Smooth muscle cell (in vitro differentiated cells): ENCODE measurements around the gene STK33. TPM values are rescaled to one million over a fixed set of nuclear protein-coding genes. Genes with fewer than 3 reads are reported as not detected.

ENCODE experiments used
- DNase-seq: peaks from one replicate; lab custom pipeline; 2025; ENCODE audit not compliant: unreplicated experiment; lab: John Stamatoyannopoulos, UW
- H2AFZ ChIP-seq: fragments of 200-600 bp; sonication (generic); 2 replicates; pipeline ENCODE4 v1.6.0; 2016; ENCODE audit warnings: antibody characterized with exemption, low read depth, mild to moderate bottlenecking
- H3F3A ChIP-seq: fragments of 200-600 bp; sonication (generic); 2 replicates; pipeline ENCODE4 v1.6.0; 2017; ENCODE audit warnings: antibody characterized with exemption, low read depth
- H3K27ac ChIP-seq: fragments of 200-600 bp; sonication (generic); 2 replicates; pipeline ENCODE4 v1.5.1; 2016; ENCODE audit warnings: low read depth, mild to moderate bottlenecking
- H3K27me3 ChIP-seq: fragments of 200-600 bp; sonication (generic); 2 replicates; pipeline ENCODE4 v1.6.1; 2016; ENCODE audit warnings: low read depth, mild to moderate bottlenecking
- H3K36me3 ChIP-seq: fragments of 200-600 bp; sonication (generic); 2 replicates; pipeline ENCODE4 v1.5.1; 2016; ENCODE audit warnings: low read depth
- H3K4me1 ChIP-seq: fragments of 200-600 bp; sonication (generic); 2 replicates; pipeline ENCODE4 v1.5.1; 2016; ENCODE audit warnings: low read depth
- H3K4me2 ChIP-seq: fragments of 200-600 bp; sonication (generic); 2 replicates; pipeline ENCODE4 v1.6.0; 2016; ENCODE audit warnings: mild to moderate bottlenecking
- H3K4me3 ChIP-seq: fragments of 200-600 bp; sonication (generic); 2 replicates; pipeline ENCODE4 v1.5.1; 2016; ENCODE audit warnings: mild to moderate bottlenecking
- H3K79me2 ChIP-seq: fragments of 200-600 bp; sonication (generic); 2 replicates; pipeline ENCODE4 v1.6.0; 2016; ENCODE audit warnings: low read depth, mild to moderate bottlenecking
- H3K9ac ChIP-seq: fragments of 200-600 bp; sonication (generic); 2 replicates; pipeline ENCODE4 v1.6.0; 2016; ENCODE audit warnings: low read depth
- H3K9me3 ChIP-seq: fragments of 200-600 bp; sonication (generic); replicated peaks from 2 replicates; pipeline ENCODE4 v1.5.1; 2016; ENCODE audit warnings: low read depth
- H4K20me1 ChIP-seq: fragments of 200-600 bp; sonication (generic); 2 replicates; pipeline ENCODE4 v1.6.0; 2016; ENCODE audit warnings: low read depth
- WGBS: methylation state at CpG from one replicate; pipeline ENCODE4 v1.1.7; 2016; ENCODE audit warnings: low lambda C conversion rate; 5-methylcytosine and 5-hydroxymethylcytosine counted together
- polyA plus RNA-seq: library from polyadenylated mRNA; unstranded; fragments of >200 nt; fragmentation: Nextera tagmentation; extraction: Ambion mirVana; gene quantifications from 2 replicates; pipeline ENCODE4 v1.2.1, GENCODE V29; 2016
- total RNA-seq: library from RNA; depleted of rRNA; stranded (reverse); fragments of >200 nt; gene quantifications from 2 replicates; pipeline ENCODE4 v1.2.3, GENCODE V29; 2014
- TF ChIP-seq, protein P1 (sequence below): fragments of 200-600 bp; sonication (generic); IDR thresholded peaks from 2 replicates; pipeline ENCODE4 v1.5.1; 2017; ENCODE audit warnings: borderline replicate concordance, mild to moderate bottlenecking, antibody characterized with exemption; ENCODE audit not compliant: insufficient read depth, poor library complexity, severe bottlenecking

STK33 gene
- total and polyA plus RNA-seq, 2 experiments from 2014 or later = 1.2 to 2.9 TPM

DNA sequence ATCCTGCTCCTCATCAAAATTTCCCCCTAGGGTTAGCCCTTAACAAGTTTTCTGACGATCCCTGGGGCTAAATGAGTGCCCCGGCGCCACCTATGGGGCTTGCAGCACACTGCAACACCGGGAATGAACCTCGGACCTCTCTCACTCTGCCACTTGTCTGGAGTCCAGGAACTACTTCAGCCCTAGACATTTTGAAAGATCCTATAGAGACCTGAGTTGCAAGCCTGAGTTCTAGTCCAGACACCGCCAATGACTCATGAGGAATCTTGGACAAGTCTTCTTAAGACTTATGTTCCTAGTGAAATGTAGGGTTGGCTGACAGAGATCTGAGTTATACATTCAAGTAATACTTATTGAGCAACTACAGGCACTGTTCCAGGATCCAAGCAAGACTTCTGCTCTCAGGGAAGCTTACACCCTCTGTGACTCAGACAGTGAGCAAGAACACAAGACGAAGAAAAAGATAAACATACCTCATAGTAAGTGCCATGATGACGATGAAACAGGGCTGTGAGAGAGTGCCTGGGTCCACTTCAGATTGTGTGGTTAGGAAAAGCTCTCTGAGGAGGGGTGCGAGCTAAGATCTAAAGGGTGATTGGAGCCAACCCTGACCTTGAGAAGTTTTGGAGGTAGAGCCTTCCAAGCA lies 10.2 kb upstream of the STK33 start:
- DNase-seq = no peak
- Histone ChIP-seq H3K9me3 (no peaks in the 10 kb centered on the region), H3K4me2 (no peak overlapping the region), H3F3A (no peaks in the 10 kb centered on the region), H3K27ac (peak overlapping the region; percentile 80), H3K36me3 (no peaks in the 10 kb centered on the region), H3K4me1 (no peaks in the 10 kb centered on the region), H4K20me1 (no peaks in the 10 kb centered on the region), H3K4me3 (no peak overlapping the region), H3K79me2 (no peaks in the 10 kb centered on the region), H3K9ac (peak overlapping the region; percentile 7), H3K27me3 (no peaks in the 10 kb centered on the region), H2AFZ (no peak overlapping the region)
- WGBS = 10% methylated on average over 9 of the region's 9 CpGs
- TF ChIP-seq, protein P1, sequence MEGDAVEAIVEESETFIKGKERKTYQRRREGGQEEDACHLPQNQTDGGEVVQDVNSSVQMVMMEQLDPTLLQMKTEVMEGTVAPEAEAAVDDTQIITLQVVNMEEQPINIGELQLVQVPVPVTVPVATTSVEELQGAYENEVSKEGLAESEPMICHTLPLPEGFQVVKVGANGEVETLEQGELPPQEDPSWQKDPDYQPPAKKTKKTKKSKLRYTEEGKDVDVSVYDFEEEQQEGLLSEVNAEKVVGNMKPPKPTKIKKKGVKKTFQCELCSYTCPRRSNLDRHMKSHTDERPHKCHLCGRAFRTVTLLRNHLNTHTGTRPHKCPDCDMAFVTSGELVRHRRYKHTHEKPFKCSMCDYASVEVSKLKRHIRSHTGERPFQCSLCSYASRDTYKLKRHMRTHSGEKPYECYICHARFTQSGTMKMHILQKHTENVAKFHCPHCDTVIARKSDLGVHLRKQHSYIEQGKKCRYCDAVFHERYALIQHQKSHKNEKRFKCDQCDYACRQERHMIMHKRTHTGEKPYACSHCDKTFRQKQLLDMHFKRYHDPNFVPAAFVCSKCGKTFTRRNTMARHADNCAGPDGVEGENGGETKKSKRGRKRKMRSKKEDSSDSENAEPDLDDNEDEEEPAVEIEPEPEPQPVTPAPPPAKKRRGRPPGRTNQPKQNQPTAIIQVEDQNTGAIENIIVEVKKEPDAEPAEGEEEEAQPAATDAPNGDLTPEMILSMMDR = peak; percentile 56

GRCh38 chr11:8603696-8604077 lies 9.7 kb upstream of the STK33 start:
- 88% methylated on average over 2 of the region's 2 CpGs for WGBS
- H3K27ac ChIP-seq = peak overlapping the region; percentile 80

GRCh38 chr11:8601376-8602133 lies 7.5 kb upstream of the STK33 start:
- Histone ChIP-seq H3K27ac (no peak overlapping the region), H3K36me3 (no peaks in the 10 kb centered on the region), H3K4me3 (no peak overlapping the region), H3F3A (no peaks in the 10 kb centered on the region), H2AFZ (no peak overlapping the region), H3K27me3 (no peaks in the 10 kb centered on the region), H3K4me2 (no peak overlapping the region), H3K4me1 (no peaks in the 10 kb centered on the region), H4K20me1 (no peaks in the 10 kb centered on the region), H3K9me3 (no peaks in the 10 kb centered on the region), H3K79me2 (no peaks in the 10 kb centered on the region), H3K9ac (no peak overlapping the region)
- TF ChIP-seq, protein P1 = no peak
- 90% methylated on average over 9 of the region's 9 CpGs for WGBS
- no peak for DNase-seq

More at GRCh38 chr11:8603696-8604077, 9.7 kb upstream of the STK33 start:
- no peak overlapping the region for H3K4me2 ChIP-seq
- no peaks in the 10 kb centered on the region for H3K27me3 ChIP-seq
- no peaks in the 10 kb centered on the region for H3K4me1 ChIP-seq
- no peak overlapping the region for H2AFZ ChIP-seq
- H3K79me2 ChIP-seq = no peaks in the 10 kb centered on the region
- no peaks in the 10 kb centered on the region for H3F3A ChIP-seq
- no peaks in the 10 kb centered on the region for H3K36me3 ChIP-seq
- no peak overlapping the region for H3K9ac ChIP-seq
- no peak overlapping the region for H3K4me3 ChIP-seq
- TF ChIP-seq, protein P1 = no peak
- H3K9me3 ChIP-seq = no peaks in the 10 kb centered on the region
- DNase-seq = no peak
- no peaks in the 10 kb centered on the region for H4K20me1 ChIP-seq
